BJ (cell line): Measurements from ENCODE around the gene TCF19. TPM values are rescaled to one million over a fixed set of nuclear protein-coding genes. Genes with fewer than 3 reads are reported as not detected.

Experiments
- CTCF ChIA-PET: fragments of 350-600 bp; formaldehyde crosslinking; extraction: SDS; loops from one replicate; lab custom pipeline; 2021; ENCODE audit warnings: antibody characterized with exemption, inconsistent platforms; lab: Yijun Ruan, JAX
- POLR2A ChIA-PET: fragments of 300-600 bp; sonication (Branson Sonifier 250); formaldehyde crosslinking; extraction: SDS; loops from one replicate; lab custom pipeline; 2021; ENCODE audit warnings: antibody characterized with exemption; lab: Charles Lee
- DNase-seq: peaks from one replicate; pipeline ENCODE4 v3.0.0-alpha.2; 2011; ENCODE audit warnings: low read depth
- H3K27me3 ChIP-seq: 2 replicates; pipeline ENCODE4 v1.6.0; 2011; ENCODE audit warnings: low read length; ENCODE audit not compliant: control insufficient read depth, insufficient read depth
- H3K36me3 ChIP-seq: 2 replicates; pipeline ENCODE4 v1.5.1; 2011; ENCODE audit warnings: low read length; ENCODE audit not compliant: control insufficient read depth, insufficient read depth
- H3K4me3 ChIP-seq: 2 replicates; pipeline ENCODE4 v1.5.1; 2011; ENCODE audit warnings: low read depth, mild to moderate bottlenecking, control low read depth, low read length
- CTCF ChIP-seq: IDR thresholded peaks from 2 replicates; pipeline ENCODE4 v1.5.1; 2011; ENCODE audit warnings: low read depth, mild to moderate bottlenecking, control low read depth, inconsistent platforms, low read length, moderate library complexity; ENCODE audit not compliant: insufficient read depth
- polyA plus RNA-seq: library from polyadenylated mRNA; depleted of rRNA; stranded (reverse); fragments of >200 nt; gene quantifications from 2 replicates; pipeline ENCODE4 v1.2.3, GENCODE V29; 2011

The TCF19 gene
- polyA plus RNA-seq, 1 experiment = 10.4 TPM

DNA sequence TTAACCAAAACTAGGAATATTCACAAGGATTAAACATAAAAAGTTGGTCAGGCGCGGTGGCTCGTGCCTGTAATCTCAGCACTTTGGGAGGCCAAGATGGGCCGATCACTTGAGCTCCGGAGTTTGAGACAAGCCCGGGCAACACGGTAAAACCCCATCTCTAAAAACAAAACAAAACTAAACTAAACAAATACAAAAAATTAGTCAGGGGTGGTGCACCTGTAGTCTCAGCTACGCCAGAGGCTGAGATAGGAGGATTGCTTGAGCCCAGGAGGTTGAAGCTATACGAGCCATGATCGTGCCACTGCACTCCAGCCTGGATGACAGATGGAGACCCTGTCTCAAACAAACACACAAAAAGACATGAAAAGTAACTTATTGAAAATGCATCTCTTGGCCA lies 22.7 kb upstream of the TCF19 start:
- ChIA-PET CTCF (interaction anchor here (1.0 to 8.2 kb wide), 4 partner anchors 10 to 231 kb away, joined by 3 to 66 read pairs (median 12); no protein-coding TSS in a partner anchor), POLR2A (no interaction called here)
- no peak for DNase-seq
- no peaks in the 10 kb centered on the region for H3K36me3 ChIP-seq
- TF ChIP-seq CTCF = no peak
- no peaks in the 10 kb centered on the region for H3K27me3 ChIP-seq
- no peak overlapping the region for H3K4me3 ChIP-seq

DNA sequence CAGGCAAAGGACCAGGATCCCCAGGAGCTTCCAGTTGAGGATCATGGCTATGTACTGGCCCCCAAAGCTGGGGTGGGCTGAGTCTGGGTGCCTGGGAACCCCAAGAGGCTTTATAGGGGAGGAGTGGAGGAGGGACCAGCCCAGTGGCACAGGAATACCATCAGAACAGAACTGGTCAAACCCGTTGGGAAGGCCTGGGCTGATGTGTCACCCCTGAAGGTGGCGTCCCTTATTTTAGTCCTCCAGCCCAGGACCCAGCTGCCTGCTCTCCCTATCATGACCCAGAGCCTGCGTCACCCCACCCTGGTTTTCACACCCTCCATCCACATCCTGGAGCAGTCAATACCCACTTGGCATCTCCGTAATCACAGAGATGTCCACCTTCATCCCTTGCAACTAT lies 19.4 kb upstream of the TCF19 start, which contains the start of gene PSORS1C2:
PSORS1C2 (minus strand) TSS at position 85 of the 400 bp plus-strand sequence; CDS start at position 45, 40 bp downstream.
- no peak for TF ChIP-seq CTCF
- POLR2A ChIA-PET = no interaction called here
- CTCF ChIA-PET = interaction anchor here (1.0 to 9.2 kb wide), 10 partner anchors 10 to 244 kb away, joined by 3 to 166 read pairs (median 4); no protein-coding TSS in a partner anchor
- H3K4me3 ChIP-seq = no peak within 1 kb of the TSS
- H3K36me3 ChIP-seq = no peaks in the 10 kb centered on the region; the same call in 1 of the 2 replicates
- no peak for DNase-seq
- no peaks in the 10 kb centered on the region for H3K27me3 ChIP-seq

DNA sequence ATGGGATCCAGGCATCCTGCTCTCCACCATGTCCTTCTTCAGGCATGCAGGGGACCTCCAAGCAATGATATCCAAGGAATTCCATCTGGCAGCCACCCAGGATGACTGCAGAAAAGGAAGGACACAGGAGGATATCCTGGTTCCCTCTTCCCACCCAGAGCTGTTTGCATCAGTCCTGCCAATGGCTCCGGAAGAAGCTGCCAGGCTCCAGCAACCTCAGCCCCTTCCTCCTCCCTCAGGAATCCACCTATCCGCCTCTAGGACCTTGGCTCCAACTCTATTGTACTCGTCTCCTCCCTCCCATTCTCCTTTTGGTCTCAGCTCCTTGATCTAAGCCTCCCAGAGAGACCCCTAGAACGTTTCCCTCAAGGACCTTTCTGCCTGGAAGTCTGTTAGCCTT lies 18.8 kb upstream of the TCF19 start:
- Histone ChIP-seq H3K4me3 (no peak overlapping the region), H3K27me3 (no peaks in the 10 kb centered on the region), H3K36me3 (peaks cover under 1% of the 10 kb centered on the region; the same call in 1 of the 2 replicates)
- no peak for DNase-seq
- CTCF ChIA-PET = interaction anchor here (1.0 to 9.2 kb wide), 6 partner anchors 11 to 244 kb away, joined by 3 to 166 read pairs (median 12); no protein-coding TSS in a partner anchor
- no peak for TF ChIP-seq CTCF
- POLR2A ChIA-PET = no interaction called here

DNA sequence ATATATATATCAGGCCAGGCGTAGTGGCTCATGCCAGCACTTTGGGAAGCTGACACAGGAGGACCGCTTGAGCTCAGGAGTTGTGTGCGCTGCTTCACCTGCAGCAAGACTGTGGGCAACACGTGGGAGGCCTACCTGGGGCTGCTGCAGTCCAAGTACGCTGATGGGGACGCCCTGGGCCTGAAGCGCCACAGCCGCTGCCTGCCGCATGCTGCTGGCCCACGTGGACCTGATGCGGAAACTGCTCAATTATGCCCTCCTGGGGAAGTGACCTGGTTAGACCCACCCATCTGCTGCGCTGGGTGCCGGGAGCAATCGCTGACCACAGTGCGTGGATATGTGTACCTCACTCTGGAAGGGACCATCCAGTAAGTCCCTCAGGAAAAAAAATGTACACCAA lies 17.7 kb upstream of the TCF19 start:
- peaks cover 4% of the 10 kb centered on the region for H3K36me3 ChIP-seq
- H3K4me3 ChIP-seq = no peak overlapping the region
- no peak for DNase-seq
- H3K27me3 ChIP-seq = no peaks in the 10 kb centered on the region
- POLR2A ChIA-PET = no interaction called here
- CTCF ChIA-PET = interaction anchor here (9.2 kb wide), 1 partner anchor 53 kb away, joined by 166 read pairs; no protein-coding TSS in a partner anchor
- no peak for TF ChIP-seq CTCF

DNA sequence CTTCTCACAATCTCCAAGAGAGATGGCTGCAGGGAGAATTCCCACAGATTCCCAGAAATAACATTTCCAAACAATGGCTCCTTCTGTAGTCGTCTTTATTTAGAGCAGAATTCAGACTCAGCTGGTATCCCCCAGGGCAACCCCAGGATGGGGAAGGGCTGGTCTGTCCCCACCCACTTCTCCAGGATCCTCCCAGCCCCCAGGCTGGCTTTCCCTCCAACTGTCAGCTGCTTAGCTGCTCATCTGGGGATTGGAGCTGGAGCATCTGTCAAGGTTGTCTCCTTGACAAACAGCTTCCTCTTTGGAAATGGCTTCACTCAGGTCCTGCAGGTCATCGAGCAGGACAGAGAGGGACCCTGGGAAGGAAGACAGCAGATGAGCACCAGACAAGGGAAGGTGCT lies 16.0 kb upstream of the TCF19 start:
- no peak for DNase-seq

More for the DNA sequence above, 16.0 kb upstream of the TCF19 start:
- Histone ChIP-seq H3K27me3 (no peaks in the 10 kb centered on the region), H3K36me3 (peaks cover 4% of the 10 kb centered on the region), H3K4me3 (no peak overlapping the region)
- ChIA-PET CTCF (interaction anchor here (1.1 to 9.2 kb wide), 5 partner anchors 12 to 224 kb away, joined by 3 to 166 read pairs (median 6); no protein-coding TSS in a partner anchor), POLR2A (no interaction called here)
- no peak for TF ChIP-seq CTCF
